Peyer's patch (tissue), 4 donors: ENCODE measurements around the gene MFAP4.

ENCODE experiments used
- CTCF ChIP-seq, 6 experiments: fragments of 450-650 bp in 4 of 6; fragments of 200-600 bp in 2 of 6; sonication (generic) in 1 of 6; IDR thresholded peaks; one replicate each; pipeline ENCODE4 v1.5.1; 2017 to 2019; ENCODE audit warnings: antibody characterized with exemption in 6 of 6, mild to moderate bottlenecking in 3 of 6, moderate library complexity in 1 of 6
- POLR2A ChIP-seq, 2 donors: fragments of 450-650 bp; IDR thresholded peaks; one replicate each; pipeline ENCODE4 v1.5.1; 2017; ENCODE audit warnings: antibody characterized with exemption in 2 of 2, mild to moderate bottlenecking in 2 of 2, moderate library complexity in 2 of 2

GRCh38 chr17:19335951-19336631 lies 50.9 kb downstream of the MFAP4 start:
- TF ChIP-seq CTCF (IDR thresholded peaks at IDR 0.05) (no peak), POLR2A (IDR thresholded peaks at IDR 0.05) (no peak)
